AG04449 (cell line): Measurements from ENCODE around the gene TPCN1.

ENCODE experiments used
- CTCF ChIA-PET: fragments of 350-600 bp; formaldehyde crosslinking; extraction: SDS; loops from one replicate; lab custom pipeline; 2021; ENCODE audit warnings: antibody characterized with exemption; lab: Yijun Ruan, JAX
- POLR2A ChIA-PET: fragments of 400-600, 350-600 bp; formaldehyde crosslinking; extraction: SDS; loops from one replicate; lab custom pipeline; 2020; ENCODE audit warnings: antibody characterized with exemption, inconsistent platforms; lab: Yijun Ruan, JAX
- DNase-seq: peaks from one replicate; pipeline ENCODE4 v3.0.0-alpha.2; 2010; ENCODE audit warnings: low read depth, low spot score
- H3K4me3 ChIP-seq: 2 replicates; pipeline ENCODE4 v1.5.1; 2011; ENCODE audit warnings: low read depth, mild to moderate bottlenecking, control low read depth, low read length
- TF ChIP-seq, protein P1 (sequence below): IDR thresholded peaks from one replicate; pipeline ENCODE4 v1.5.1; 2011; ENCODE audit warnings: mild to moderate bottlenecking, moderate library complexity, low read length, control low read depth, inconsistent platforms; ENCODE audit not compliant: insufficient read depth; ENCODE audit errors: missing control alignments

The TPCN1 gene

DNA sequence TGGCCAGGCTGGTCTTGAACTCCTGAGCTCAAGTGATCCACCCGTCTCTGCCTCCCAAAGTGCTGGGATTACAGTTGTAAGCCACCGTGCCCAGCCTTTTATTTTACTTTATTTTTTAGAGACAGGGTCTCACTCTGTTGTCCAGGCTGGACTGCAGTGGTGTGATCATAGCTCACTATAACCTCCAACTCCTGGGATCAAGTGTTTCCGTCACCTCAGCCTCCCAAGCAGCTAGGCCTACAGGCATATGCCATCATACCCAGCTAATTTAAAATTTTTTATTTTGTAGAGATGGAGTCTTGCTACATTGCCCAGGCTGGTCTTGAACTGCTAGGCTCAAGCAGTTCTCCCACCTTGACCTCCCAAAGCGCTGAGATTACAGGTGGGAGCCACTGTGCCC, 3.7 kb downstream of the TPCN1 start:
- no peak overlapping the region for H3K4me3 ChIP-seq
- TF ChIP-seq, protein P1, sequence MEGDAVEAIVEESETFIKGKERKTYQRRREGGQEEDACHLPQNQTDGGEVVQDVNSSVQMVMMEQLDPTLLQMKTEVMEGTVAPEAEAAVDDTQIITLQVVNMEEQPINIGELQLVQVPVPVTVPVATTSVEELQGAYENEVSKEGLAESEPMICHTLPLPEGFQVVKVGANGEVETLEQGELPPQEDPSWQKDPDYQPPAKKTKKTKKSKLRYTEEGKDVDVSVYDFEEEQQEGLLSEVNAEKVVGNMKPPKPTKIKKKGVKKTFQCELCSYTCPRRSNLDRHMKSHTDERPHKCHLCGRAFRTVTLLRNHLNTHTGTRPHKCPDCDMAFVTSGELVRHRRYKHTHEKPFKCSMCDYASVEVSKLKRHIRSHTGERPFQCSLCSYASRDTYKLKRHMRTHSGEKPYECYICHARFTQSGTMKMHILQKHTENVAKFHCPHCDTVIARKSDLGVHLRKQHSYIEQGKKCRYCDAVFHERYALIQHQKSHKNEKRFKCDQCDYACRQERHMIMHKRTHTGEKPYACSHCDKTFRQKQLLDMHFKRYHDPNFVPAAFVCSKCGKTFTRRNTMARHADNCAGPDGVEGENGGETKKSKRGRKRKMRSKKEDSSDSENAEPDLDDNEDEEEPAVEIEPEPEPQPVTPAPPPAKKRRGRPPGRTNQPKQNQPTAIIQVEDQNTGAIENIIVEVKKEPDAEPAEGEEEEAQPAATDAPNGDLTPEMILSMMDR: no peak
- POLR2A ChIA-PET: no interaction called here
- CTCF ChIA-PET: interaction anchor here (1.6 kb wide), 1 partner anchor 21 kb away, joined by 3 read pairs; no protein-coding TSS in a partner anchor
- DNase-seq: no peak

DNA sequence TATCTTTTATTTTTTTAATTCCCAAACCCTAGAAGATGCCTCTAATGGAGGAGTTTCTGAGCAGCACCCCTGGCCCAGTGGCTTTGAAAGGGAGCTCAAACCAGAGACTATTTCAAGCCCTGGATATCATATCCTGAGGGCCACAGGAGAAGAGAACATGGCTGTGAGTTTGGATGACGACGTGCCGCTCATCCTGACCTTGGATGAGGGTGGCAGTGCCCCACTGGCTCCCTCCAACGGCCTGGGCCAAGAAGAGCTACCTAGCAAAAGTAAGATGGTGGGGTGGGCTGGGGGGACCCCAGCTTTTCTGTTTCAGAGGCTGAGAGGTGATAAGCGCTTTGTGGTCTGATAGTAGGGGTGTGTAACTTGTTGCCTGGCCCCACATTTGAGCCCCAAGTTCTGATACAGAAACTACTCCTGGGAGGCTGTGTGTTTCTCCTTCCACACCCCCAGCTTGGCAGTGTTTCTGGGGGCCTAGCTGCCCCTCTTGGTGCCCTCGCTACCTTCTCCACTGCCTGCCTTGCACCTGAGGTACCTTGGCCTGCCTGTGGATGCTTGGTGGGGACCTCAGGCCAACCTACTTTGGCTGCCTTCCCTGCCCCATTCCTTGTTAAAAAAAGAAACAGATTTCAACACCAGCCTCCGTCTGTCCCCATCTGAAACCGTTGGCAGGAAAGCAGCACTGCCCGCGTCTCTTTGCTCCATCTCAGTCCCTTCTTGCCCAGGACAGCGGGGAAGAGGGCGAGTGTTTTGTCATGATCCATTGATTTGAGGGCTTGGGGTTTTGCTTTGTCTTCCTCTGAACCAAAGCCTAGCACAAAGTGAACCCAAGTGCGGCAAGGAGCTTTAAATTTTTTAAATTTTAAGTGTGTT, 5.7 kb downstream of the TPCN1 start:
- TF ChIP-seq, protein P1: no peak
- ChIA-PET POLR2A (interaction anchor here (0.6 kb wide), 1 partner anchor 10 kb away, joined by 3 read pairs; no protein-coding TSS in a partner anchor), CTCF (interaction anchor here (1.0 kb wide), 1 partner anchor 11 kb away, joined by 3 read pairs; no protein-coding TSS in a partner anchor)
- DNase-seq: no peak
- no peak overlapping the region for H3K4me3 ChIP-seq

GRCh38 chr12:113227686-113228391, 6.6 kb downstream of the TPCN1 start:
- TF ChIP-seq, protein P1: no peak
- CTCF ChIA-PET: interaction anchor here (0.7 to 1.4 kb wide), 3 partner anchors 12 to 42 kb away, joined by 3 to 5 read pairs (median 3); no protein-coding TSS in a partner anchor

DNA sequence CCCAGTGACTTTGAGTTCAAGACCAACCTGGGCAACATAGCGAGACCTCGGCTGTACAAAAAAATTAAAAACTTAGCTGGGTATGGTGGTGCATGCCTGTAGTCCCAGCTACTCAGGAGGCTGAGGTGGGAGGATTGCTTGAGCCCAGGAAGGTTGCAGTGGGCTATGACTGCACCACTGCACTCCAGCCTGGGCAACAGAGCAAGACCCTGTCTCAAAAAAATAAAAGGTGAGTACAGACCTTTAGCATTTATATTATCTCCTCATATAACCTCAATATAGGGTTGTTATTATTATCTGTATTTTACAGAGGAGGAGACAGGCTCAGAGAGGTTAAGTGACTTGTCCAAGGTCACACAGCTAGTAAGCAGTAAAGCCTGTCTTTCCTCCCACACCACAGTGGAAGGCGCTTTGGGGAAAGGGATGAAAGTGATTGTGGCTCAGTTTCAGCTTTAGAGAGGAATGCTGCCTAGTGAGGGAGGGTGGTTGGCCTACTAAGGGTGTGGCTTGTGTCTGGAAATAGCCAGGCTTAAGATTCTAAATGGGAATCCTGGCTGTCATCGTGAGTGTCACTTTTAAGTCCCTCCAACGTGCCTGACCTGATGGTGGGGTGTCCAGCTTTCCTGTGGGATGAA, 7.2 kb downstream of the TPCN1 start:
- CTCF ChIA-PET: interaction anchor here (0.7 to 1.4 kb wide), 3 partner anchors 11 to 42 kb away, joined by 3 to 5 read pairs (median 3); no protein-coding TSS in a partner anchor
- TF ChIP-seq, protein P1: no peak
- no peak for DNase-seq
- H3K4me3 ChIP-seq: no peak overlapping the region
- POLR2A ChIA-PET: no interaction called here

More at GRCh38 chr12:113227686-113228391, 6.6 kb downstream of the TPCN1 start:
- no peak overlapping the region for H3K4me3 ChIP-seq
- POLR2A ChIA-PET: no interaction called here
- DNase-seq: no peak

DNA sequence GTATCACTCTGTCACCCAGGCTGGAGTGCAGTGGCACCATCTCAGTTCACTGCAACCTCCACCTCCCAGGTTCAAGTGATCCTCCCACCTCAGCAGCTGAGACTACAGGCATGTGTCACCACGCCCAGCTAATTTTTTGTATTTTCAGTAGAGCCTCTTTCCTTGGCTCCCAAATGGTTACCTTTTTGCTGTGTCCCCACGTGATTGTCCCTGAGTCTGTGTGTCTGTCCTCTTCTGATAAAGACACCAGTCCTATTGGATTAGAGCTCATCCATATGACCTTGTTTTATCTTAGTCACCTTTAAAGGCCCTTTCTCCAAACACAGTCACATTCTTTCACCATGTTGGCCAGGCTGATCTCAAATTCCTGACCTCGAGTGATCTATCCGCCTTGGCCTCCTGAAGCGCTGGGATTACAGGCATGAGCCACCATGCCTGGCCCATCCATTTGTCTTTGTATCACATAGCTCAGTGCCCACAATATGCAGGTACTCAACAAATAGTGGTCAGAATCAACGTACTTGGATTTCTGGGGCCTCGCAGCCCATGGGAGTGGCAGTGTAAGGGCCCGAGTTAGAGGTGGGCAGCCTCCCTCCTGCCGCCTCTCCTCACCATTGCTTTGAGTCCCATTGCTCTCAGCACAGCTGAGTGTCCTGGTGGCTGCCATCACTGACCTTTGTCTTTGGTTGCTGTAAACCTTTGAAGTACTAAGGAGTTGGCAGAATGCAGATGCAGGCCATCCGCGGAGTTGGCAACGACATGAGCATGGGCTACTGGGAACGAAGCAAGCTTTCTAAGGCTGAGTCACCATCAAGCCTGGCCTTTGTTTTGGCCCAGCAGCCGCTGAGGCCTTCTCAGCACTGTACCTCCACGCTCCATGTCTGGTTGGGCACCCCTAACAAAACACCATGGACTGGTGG, 9.3 kb downstream of the TPCN1 start:
- no peak for DNase-seq
- H3K4me3 ChIP-seq: no peak overlapping the region
- POLR2A ChIA-PET: no interaction called here
- CTCF ChIA-PET: no interaction called here
- TF ChIP-seq, protein P1: no peak
